SU-DHL-6 (cell line): ENCODE results near the gene SCO2.

ENCODE experiments used
- H2AFZ ChIP-seq: fragments of 200-600 bp; sonication (generic); 2 replicates; pipeline ENCODE4 v1.6.1; 2014; ENCODE audit warnings: low read depth, mild to moderate bottlenecking, moderate library complexity, mixed read lengths, antibody characterized with exemption, low read length; ENCODE audit not compliant: severe bottlenecking
- H3F3A ChIP-seq: fragments of 200-600 bp; shearing (Covaris generic); 2 replicates; pipeline ENCODE4 v1.6.0; 2016; ENCODE audit warnings: antibody characterized with exemption, mild to moderate bottlenecking; ENCODE audit not compliant: insufficient read depth
- H3K27ac ChIP-seq: fragments of 200-600 bp; sonication (generic); 2 replicates; pipeline ENCODE4 v1.5.1; 2016; ENCODE audit warnings: low read depth, mild to moderate bottlenecking, low read length, moderate library complexity, mixed read lengths
- H3K27me3 ChIP-seq: fragments of 200-600 bp; sonication (generic), shearing (Covaris generic); 2 replicates; pipeline ENCODE4 v1.6.0; 2014; ENCODE audit warnings: mild to moderate bottlenecking, low read length
- H3K36me3 ChIP-seq: fragments of 200-600 bp; sonication (generic); 2 replicates; pipeline ENCODE4 v1.6.1; 2014; ENCODE audit warnings: mild to moderate bottlenecking, low read length, mixed read lengths
- H3K4me2 ChIP-seq: fragments of 300-600, 200-600 bp; shearing (Covaris generic), sonication (generic); 2 replicates; pipeline ENCODE4 v1.6.0; 2014; ENCODE audit warnings: low read length, low read depth, mild to moderate bottlenecking; ENCODE audit not compliant: poor library complexity, severe bottlenecking
- H3K4me3 ChIP-seq: fragments of 200-600 bp; sonication (generic); 2 replicates; pipeline ENCODE4 v1.5.1; 2014; ENCODE audit warnings: antibody characterized with exemption, low read length, mild to moderate bottlenecking, mixed read lengths; ENCODE audit not compliant: insufficient read depth, poor library complexity, severe bottlenecking
- H3K79me2 ChIP-seq: fragments of 200-600 bp; sonication (generic); 2 replicates; pipeline ENCODE4 v1.6.1; 2014; ENCODE audit warnings: mild to moderate bottlenecking, low read length, moderate library complexity; ENCODE audit not compliant: insufficient read depth
- H3K9ac ChIP-seq: fragments of 200-600 bp; sonication (generic); 2 replicates; pipeline ENCODE4 v1.7.0; 2014; ENCODE audit warnings: mild to moderate bottlenecking, low read length
- H3K9me2 ChIP-seq: fragments of 200-600 bp; sonication (generic); replicated peaks from 2 replicates; pipeline ENCODE4 v1.6.1; 2014; ENCODE audit warnings: low read length; ENCODE audit not compliant: insufficient read depth
- H3K9me3 ChIP-seq: fragments of 200-600 bp; sonication (generic); 2 replicates; pipeline ENCODE4 v1.6.1; 2014; ENCODE audit warnings: low read length, mixed read lengths; ENCODE audit not compliant: insufficient read depth
- H4K20me1 ChIP-seq: fragments of 200-600 bp; sonication (generic); 2 replicates; pipeline ENCODE4 v1.6.1; 2014; ENCODE audit warnings: low read depth, mild to moderate bottlenecking, antibody characterized with exemption, low read length, moderate library complexity, mixed read lengths
- CTCF ChIP-seq: fragments of 200-600 bp; sonication (generic); IDR thresholded peaks from one replicate; pipeline ENCODE4 v1.5.1; 2017; ENCODE audit warnings: antibody characterized with exemption, mild to moderate bottlenecking, low read length, moderate library complexity; ENCODE audit not compliant: insufficient read depth, poor library complexity, severe bottlenecking
- EZH2phosphoT487 ChIP-seq: fragments of 200-600 bp; sonication (generic), shearing (Covaris generic); conservative IDR thresholded peaks from 2 replicates; pipeline ENCODE4 v1.6.1; 2018; ENCODE audit warnings: mild to moderate bottlenecking, antibody characterized with exemption, low read length, moderate library complexity, mixed read lengths

Gene SCO2

GRCh38 chr22:50526108-50526833, 873 bp upstream of the SCO2 start:
- H3K9me3 ChIP-seq, result no peaks in the 10 kb centered on the region
- peak overlapping the region; percentile 87 for H3K27ac ChIP-seq
- TF ChIP-seq CTCF (peak; percentile 67), EZH2phosphoT487 (no peak)
- H3K4me3 ChIP-seq, result peak overlapping the region; percentile 64
- H3K4me2 ChIP-seq, result peak overlapping the region; percentile 69
- peak overlapping the region; percentile 62 for H2AFZ ChIP-seq
- H3K27me3 ChIP-seq, result no peaks in the 10 kb centered on the region
- no peaks in the 10 kb centered on the region for H4K20me1 ChIP-seq
- peak overlapping the region; percentile 88 for H3K9ac ChIP-seq
- no peaks in the 10 kb centered on the region for H3K36me3 ChIP-seq
- H3K79me2 ChIP-seq, result peaks cover 10% of the 10 kb centered on the region; the same call in 1 of the 2 replicates
- H3K9me2 ChIP-seq, result no peaks in the 10 kb centered on the region
- peaks cover 12% of the 10 kb centered on the region; the same call in 1 of the 2 replicates for H3F3A ChIP-seq

- H4K20me1 ChIP-seq, result no peaks in the 10 kb centered on the region
- H3K9ac ChIP-seq, result peak overlapping the region; percentile 88
- no peaks in the 10 kb centered on the region for H3K9me2 ChIP-seq
- H3K79me2 ChIP-seq, result peaks cover 10% of the 10 kb centered on the region; the same call in 1 of the 2 replicates
- H2AFZ ChIP-seq, result peak overlapping the region; percentile 62
- no peaks in the 10 kb centered on the region for H3K27me3 ChIP-seq
- peak overlapping the region; percentile 69 for H3K4me2 ChIP-seq
- H3F3A ChIP-seq, result peaks cover 12% of the 10 kb centered on the region; the same call in 1 of the 2 replicates
- peak overlapping the region; percentile 87 for H3K27ac ChIP-seq
- no peaks in the 10 kb centered on the region for H3K36me3 ChIP-seq
- H3K9me3 ChIP-seq, result no peaks in the 10 kb centered on the region
- TF ChIP-seq CTCF (peak; percentile 38), EZH2phosphoT487 (no peak)
- peak overlapping the region; percentile 64 for H3K4me3 ChIP-seq
Measured at GRCh38 chr22:50525858-50526107, 385 bp upstream of the SCO2 start.

GRCh38 chr22:50524676-50525103, 708 bp downstream of the SCO2 start:
- Histone ChIP-seq H3K9me2 (no peaks in the 10 kb centered on the region), H3K79me2 (peaks cover 10% of the 10 kb centered on the region; the same call in 1 of the 2 replicates), H2AFZ (no peak overlapping the region), H3K9me3 (no peaks in the 10 kb centered on the region), H3K9ac (peak overlapping the region; percentile 88), H3K4me3 (peak overlapping the region; percentile 64), H3K27me3 (no peaks in the 10 kb centered on the region), H3K27ac (peak overlapping the region; percentile 87), H3K4me2 (peak overlapping the region; percentile 71), H3F3A (peaks cover 12% of the 10 kb centered on the region; the same call in 1 of the 2 replicates), H4K20me1 (no peaks in the 10 kb centered on the region), H3K36me3 (no peaks in the 10 kb centered on the region)
- TF ChIP-seq EZH2phosphoT487, result no peak
- no peak for TF ChIP-seq CTCF
